Amniotic epithelial cell (primary cell): ENCODE data around the gene PLCXD1.
A peak's percentile ranks its signal among the peaks of the same experiment; 100 is the strongest.

Experiments
- DNase-seq: peaks from one replicate; pipeline ENCODE4 v3.0.0-alpha.2; 2010; ENCODE audit warnings: low read depth

PLCXD1 gene

DNA sequence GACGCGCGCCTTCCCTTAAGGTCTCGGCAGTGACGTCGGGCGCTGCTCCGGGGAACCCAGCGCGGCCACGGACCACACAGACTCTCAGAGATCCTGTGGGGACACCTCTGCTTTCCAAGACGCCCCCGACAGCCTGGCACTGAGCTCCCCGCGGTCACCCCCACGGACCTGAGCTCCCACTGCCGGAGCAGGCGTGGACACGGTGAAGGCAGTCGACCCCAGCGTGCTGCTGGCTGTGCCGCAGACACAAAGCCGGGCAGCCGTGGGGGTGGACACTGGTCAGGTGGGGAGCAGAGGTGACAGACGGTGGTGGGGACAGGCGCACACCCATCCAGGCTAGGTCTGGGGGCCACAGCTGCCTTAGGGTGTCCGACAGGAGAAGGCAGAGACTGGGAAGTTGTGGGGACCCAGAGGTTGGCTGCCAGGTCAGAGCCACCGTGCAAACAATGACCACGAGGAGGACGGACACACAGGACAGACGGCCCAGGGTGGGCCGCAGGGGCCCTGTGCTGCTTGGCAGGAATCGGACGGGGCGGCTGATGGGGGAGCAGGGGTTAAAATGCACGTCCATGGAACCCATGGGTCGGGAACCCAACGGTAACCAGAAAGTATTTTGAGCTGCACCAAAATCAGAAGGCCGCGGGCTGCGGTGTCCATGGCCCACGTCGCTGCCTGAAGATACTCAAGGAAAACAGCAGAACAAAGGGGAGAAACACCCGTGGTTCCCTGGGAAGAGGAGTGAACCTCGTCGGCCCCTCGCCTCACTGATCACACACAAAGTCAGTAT, 54.0 kb downstream of the PLCXD1 start:
- DNase-seq: no peak

DNA sequence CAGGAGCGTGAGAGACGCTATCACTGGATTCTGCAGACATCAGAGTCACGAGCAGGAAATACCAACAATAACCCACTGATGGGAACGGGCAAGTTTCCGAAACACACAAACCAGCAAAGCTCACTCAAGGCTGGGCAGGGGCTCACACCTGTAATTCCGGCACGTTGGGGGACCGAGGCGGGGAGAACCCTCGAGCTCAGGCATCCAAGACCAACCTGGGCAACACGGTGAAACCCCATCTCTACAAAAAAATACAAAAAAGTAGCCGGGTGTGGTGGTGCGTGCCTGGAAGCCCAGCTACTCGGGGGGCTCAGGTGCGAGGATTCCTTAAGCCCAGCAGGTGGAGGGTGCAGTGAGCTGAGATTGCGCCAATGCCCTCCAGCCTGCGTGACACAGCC, 54.6 kb downstream of the PLCXD1 start:
- no peak for DNase-seq

DNA sequence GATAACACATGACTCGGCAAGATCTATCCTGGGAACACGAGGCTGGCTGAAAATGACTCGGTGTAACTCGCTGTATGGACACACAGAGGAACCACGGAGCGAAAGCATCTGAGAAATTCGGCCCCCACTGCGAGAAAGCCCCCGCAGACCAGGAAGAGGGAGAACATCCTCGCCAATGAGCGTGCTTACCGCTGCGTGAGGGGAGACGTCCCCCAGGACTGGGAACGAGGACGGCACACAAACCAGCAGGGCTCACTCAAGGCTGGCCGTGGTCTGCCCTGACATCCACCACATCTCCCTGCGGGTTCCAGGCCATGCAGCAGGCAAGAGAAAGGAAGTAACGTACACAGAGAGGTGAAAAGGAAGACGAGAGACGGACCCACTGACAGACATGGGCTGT, 55.0 kb downstream of the PLCXD1 start:
- no peak for DNase-seq

DNA sequence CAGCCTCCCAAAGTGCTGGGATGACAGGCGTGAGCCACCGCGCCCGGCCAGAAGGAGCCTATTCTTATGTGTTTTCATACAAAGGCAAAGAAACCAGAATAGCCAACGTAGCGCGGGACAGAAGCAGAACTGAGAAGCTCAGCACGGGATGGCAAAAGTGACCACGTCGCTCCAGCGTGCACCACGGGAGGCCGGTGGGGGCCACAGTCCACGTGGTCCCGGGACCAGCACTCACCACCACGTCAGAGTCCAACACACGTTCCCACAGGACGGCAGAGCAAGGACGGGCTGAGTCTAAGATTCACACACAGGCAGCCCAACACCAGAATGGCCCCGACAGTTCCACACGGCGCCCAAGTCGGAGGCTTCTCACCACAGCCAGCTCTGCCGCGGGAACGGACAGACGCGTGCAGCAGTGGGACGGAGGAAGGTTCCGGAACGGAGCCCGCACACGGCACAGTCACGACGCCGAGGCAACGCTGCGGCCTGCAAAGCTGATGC, 56.2 kb downstream of the PLCXD1 start:
- no peak for DNase-seq

DNA sequence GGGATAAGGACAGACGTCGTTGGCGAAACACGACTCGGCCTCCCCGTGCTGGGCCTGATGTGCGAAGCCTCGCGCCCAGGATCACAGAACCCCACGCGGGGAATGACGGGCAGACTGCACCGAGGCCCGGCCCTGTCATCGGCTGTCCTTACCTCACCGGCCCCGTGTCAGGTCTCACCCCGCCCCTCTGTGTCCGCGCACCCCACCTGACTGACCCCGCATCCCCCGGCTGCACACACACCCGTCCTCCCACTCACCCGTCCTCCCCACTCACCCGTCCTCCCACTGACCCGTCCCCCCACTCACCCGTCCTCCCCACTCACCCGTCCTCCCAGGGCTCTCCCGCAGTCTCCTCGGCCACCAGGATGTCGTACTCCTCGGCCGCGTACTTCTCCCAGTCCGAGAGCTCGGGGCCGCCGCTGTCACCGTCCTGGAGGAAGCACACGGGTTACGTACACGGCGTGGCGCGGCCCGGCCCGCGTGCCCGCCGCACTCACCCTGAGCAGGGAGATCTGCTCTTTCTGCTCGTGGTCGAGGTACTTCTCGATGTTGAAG, 57.2 kb downstream of the PLCXD1 start:
- DNase-seq: no peak

DNA sequence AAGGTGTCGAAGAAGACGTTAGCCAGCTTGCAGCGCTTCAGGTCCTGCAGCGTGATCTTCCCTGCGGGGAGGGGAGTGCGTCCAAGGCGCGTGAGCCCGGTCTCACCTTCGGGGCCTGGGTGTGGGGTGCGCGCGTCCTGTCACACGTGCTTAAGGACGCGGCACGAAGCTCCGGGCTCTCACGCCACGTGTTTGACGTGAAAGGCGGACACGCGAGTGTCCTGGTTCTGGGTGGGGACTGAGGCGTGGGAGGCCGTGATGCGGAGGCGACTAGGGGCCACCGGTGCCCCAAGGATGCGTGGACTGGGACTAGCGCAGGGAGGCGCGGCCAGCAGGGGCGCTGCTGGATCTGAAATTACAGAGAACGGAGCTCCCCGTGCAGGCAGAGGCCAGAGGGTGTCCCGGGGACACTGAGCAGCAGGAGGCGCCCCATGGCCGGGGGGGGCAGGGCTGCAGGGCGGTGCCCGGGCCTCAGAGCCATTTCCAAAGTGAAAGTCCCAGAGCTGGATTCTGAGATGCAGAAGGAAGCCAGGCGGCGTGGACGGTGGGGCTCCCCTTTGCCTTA, 57.7 kb downstream of the PLCXD1 start:
- DNase-seq: no peak

DNA sequence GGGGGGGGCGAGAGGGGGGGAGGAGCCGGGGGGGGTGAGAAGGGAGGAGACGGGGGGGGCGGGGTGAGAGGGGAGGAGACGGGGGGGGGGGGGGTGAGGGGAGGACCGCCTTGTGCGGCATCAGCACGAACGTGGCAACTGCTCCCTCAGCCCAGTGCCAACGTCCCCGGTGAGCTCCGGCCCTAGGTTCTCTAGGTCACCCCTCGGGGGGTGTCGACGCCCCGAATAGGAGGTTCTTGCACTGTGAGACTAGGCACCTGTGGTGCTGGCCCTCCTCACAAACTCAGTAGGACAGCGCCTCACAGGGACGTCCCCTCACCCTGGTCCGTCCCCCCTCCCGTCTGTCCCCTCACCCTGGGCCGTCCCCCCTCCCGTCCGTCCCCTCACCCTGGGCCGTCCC, 58.9 kb downstream of the PLCXD1 start:
- DNase-seq: no peak

DNA sequence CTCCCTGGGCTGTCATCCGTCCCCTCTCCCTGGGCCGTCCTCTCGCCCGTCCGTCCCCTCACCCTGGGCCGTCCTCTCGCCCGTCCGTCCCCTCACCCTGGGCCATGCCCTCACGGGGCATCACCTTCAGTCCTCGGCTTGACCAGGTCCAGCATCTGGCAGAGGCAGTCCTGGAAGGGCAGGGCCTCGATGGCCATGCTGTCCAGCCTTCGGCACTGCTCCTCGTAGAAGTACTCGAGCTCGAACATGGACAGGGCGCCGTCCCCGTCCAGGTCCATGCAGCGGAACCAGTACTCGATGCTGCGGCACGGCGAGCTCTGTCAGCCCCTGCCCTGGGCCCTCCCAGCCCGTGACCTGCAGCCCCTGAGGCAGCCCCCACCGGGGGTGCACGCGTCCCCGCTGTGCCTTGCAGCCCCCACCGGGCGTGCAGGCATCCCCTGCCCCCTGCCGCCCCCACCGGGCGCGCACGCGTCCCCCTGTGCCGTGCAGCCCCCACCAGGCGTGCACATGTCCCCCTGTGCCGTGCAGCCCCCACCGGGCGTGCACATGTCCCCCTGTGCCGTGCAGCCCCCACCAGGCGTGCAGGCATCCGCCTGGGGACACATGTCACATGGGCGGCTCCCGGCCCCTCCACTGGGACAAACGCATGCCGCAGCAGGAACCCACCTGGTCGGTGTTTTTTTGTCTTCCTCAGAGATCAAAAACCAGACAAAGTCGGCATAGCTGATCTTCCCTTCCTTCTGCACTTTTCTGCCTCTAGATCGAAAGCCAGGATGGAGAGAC, 59.7 kb downstream of the PLCXD1 start:
- no peak for DNase-seq

DNA sequence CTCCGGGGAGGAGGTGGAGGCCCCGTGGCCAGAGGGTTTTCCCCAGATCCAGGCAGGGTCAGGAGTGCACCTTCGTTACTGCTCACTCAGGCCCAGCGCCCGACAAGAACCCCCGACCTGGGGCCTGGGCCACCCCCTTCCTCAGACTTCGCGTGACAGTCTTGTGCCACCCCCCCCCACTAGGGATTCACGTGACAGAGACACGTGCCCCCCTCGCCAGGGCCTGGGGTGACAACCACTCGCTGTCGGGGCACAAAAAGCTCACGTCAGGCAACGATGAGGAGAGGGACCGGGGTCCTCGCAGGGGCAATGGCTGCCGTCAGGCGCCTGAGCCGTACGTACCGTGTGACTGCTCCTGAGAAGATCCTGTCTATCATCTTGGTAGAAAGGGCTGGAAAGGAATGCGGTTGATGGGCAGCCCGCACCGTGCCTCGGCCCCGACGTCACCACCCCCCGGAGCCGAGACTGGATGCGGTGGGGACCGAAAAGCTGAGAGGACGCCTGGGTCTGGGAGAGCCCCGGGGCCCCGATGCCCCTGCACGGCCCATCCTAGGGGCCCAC, 60.4 kb downstream of the PLCXD1 start:
- no peak for DNase-seq

DNA sequence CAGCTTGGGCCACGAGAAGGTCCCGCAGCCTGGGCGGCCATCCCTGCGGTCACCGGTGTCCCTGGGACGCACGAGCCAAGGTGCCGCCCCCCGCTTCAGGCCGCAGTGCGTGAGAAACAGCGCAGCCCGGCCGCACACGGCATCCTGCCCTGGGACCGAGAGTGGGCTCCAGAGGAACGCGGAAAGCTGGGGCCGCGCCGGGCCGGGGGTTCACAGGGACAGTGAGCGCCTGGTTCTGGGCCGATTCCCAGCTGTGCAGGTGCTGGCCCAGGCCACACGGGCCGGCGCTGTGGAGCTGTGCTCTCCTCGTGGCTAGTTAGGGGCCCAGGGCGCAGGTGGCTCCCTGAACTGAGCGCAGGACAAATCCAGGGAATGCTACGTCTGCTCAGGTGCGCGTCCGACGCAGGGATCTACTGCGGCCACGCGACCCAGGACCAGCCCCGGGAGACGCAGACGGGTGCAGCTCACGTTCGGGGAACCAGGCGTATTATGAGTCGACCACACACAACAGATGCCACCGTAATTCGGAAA, 63.3 kb downstream of the PLCXD1 start:
- no peak for DNase-seq

DNA sequence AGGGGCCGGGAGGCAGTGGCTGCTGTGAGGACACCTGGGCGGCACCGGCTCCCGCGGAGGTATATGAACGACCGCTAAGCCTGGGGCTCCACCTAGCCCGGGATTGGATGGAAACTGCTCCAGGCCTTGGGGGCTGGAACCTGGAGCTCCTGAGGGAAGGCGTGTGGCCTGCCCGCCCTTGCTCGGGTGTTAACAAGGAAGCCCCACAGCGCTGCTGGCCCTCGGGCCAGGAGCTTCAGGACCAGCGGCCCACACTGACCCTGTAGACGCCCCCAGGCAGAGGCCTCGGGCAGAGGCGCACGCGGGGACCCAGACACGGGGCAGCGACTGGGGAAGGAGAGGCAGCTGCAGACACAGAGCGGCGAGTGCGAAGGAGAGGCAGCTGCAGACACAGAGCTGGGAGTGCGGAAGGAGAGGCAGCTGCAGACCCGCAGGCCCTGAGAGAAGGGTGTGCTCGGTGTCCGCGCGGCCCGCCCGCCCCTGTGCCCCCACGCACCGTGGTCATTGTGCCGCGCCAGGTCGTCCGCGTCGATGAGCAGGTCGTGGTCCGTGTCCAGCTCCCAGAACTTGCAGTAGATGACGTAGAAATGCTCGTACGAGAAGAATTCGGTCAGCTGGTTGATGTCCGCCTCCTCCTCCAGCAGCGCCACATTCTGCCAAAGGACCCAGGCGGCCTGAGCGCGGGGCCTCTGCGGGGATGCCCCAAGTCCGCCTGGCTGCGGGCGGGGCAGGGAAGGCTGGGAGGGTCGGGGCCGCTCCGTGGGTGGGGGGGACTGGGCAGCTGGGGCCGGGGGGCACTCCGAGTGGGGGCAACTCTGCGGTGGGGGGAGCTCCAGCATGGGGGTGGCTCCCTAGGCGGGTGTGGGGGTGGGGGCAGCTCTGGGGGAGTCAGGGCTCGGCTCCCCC, 64.1 kb downstream of the PLCXD1 start:
- no peak for DNase-seq

DNA sequence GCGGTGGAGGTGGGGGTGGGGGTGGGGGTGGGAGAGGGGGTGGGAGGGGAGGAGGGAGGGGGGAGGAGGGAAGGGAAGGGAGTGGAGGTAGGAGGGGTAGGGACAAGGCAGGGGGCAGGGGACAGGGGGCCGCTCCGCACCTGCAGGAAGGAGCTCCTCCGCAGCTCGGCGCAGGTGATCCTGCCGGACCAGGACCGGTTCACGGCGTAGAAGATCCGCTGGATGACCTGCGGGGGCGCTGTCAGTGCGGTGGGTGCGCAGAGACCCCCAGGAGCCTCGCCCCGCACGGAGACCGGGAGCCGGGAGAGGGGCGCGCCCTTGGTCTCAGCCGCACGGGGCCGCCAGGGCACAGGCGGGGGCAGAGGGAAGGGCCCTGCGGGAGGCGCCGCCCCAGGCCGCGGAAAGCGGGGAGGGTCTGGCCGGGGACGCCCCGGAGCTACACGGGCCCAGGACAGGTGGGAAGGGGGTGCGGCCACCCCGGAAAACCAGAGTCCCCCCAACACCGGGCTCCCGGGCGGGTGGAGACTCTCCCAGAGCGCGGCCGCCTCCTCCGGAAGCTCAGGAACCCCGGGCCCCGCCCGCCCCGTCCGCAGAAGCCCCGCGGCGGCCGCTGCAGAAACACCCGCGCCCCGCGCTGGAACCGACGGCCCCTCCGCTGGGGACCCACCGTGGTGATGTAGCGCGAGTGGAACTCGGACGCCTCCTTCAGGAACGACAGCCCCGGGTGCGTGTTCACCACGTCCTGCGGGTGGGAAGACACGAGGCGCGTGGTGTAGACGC, 65.0 kb downstream of the PLCXD1 start:
- DNase-seq: no peak

DNA sequence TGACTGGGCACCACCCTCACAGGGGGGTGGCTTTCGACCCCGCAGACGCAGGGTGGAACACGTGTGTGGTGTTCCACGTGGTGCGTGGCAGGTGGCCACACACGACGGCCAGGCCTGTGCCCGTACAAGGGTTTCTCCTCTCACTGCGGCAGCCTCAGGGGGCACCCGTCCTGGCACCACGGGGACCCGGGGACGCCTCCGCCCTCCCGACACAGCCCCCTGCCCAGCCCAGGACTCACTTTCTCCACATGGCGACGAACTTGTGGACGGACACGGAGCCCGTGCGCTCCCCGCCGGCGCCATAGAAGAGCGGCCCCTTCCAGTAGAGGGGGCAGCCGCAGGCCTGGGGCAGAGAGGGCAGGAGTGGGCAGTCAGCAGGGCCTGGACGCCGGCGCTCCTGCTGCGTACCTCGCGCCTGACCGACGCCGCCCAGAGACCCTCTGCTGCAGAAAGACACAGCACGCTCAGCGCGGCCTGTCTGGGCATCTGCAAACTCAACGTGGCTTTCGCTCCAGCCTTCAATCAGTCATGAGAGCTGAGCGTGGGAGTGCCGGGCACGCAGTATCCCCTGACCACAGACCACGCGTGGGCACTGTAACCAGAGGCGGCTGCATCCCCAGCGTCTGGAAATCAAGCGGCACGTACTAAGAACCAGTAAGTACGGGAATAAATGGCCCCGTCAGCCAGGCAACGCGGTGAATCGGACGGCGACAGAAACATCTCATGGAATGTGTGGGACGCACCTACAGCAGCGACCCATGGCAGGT, 66.4 kb downstream of the PLCXD1 start:
- no peak for DNase-seq

DNA sequence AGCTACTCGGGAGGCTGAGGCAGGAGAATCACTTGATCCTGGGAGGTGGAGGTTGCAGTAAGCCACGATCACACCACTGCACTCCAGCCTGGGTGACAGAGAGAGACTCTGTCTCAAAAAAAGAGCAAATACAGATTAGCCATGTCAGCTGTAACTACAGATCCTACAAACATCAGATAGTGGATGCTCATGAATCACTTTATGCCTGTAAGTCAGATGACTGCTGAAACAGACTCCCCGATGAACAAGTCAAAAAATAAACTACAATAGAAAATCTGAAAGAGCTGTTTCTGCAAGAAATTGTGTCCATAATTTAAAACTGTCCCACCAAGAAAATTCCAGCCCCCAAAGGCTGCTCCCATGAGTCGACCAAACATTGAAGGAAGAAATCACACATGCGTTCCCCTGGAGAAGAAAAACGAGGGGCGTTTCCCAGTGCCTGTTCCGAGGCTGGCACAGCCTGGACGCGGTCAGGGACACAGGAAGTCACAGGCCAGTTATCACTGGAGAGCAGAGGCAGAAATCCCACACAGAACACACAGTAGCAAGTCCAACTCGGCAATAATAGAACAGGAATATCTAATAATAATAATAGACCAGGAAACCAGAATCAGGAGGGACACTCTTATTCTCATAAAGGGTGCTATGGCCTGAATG, 67.4 kb downstream of the PLCXD1 start:
- peak; percentile 37 for DNase-seq

DNA sequence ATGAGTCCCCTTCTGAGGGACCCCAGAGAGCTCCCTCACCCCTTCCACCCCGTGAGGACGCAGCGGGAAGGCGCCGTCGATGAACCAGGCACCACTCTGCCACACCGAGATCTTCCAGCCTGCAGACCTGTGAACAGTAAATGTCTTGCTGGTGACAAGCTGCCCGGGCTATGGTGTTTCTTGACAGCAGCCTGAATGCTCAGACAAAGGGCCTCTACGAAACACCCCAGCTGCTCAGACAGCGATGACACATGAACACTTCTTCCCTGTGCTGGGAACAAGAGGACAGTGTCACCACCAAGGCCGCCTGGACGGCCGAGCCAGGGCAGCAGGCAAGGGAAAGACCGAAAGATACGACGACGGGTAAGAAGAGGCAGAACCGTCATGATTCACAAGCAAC, 68.0 kb downstream of the PLCXD1 start:
- DNase-seq: no peak

DNA sequence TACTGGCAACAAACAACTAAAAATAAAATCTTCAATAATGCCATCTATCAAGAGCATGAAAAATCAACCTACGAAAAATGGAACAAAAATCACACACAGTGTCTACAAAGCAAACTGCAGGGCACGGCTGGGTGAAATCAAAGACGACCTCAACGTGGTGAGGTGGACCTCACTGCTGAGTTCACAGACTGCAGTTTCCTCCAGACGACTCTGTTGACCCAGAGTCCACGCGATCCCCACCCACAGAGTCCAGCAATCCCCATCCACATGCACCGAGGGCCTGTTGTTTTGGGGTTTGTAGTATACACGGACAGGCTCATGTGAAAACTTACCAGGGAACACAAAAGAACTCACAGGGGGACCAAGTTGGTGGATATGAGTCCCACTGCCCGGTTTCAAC, 68.5 kb downstream of the PLCXD1 start:
- DNase-seq: no peak

DNA sequence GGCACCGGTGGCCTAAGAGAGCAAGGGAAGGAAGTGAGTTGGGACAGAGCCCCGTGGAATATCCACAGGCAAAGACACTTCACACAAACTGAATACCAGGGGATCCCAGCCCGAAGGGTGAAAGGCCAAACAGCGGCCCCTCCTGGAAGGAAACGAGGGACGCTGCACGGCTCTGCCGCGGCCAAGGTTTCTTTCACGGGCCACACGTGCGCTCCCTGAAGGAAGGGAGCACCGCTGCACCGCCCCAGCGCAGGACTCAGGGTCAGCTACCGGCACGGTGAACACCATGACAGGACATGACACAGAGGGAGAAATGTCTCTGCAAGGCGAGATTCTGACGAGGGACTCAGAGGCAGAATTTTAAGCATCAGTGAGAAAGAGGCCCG, 69.0 kb downstream of the PLCXD1 start:
- DNase-seq: no peak

DNA sequence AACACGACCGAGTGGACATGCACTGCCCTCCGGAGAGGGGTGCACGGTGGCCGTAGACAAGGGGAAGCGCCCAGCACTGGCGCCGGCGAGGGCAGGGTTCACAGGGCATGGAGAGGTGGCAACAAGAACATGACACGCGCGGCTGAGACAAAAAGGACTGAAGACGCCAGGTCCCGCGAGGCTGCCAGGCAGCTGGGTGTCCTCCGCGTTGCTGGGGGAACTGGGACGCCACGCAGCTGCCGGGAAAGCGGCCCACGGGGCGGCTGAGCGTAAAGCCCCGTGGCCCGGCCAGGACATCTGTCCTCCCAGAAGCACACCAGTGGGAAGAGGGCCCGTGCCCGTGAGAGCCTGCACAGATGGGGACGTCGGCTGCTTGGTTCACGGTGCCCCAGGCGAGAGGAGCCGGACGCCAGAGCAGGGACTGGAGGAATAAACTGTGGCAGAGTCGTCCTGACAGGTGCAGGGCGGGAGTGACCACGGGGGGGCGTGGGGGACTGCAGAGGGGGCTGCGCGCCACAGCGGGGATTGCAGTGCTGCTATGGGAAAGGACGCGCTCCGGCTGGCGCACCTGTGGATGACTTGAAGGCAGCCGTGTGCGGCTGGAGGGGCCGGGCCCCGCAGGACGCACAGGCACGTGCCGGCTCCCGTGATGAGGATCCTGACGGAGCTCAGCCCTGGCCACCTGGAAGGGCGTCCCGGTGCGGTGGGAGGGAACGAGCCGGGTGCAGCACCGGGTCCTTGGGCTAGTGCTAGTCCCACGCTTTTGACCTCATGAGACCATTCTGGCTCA, 69.5 kb downstream of the PLCXD1 start:
- DNase-seq: no peak
